RWPE2 (cell line): ENCODE measurements around the gene LBHD1.
A peak's percentile ranks its signal among the peaks of the same experiment; 100 is the strongest.

Experiments used
- ATAC-seq: fragments of 200-7000 bp; cut with Tn5 transposase; 3 replicates; pipeline ENCODE4 v1.9.1; 2021; ENCODE audit warnings: low read depth
- DNase-seq: peaks from one replicate; pipeline ENCODE4 v3.0.0-alpha.2; 2020; ENCODE audit warnings: low spot score
- H3K27ac ChIP-seq: fragments of 450-650 bp; 2 replicates; pipeline ENCODE4 v1.5.1; 2017; ENCODE audit warnings: mild to moderate bottlenecking; ENCODE audit not compliant: poor library complexity, severe bottlenecking
- H3K27me3 ChIP-seq: fragments of 250-450 bp; sonication (Bioruptor Pico); 2 replicates; pipeline ENCODE4 v1.5.1; 2021; ENCODE audit warnings: mild to moderate bottlenecking, moderate library complexity; ENCODE audit not compliant: insufficient read depth, poor library complexity, severe bottlenecking
- H3K36me3 ChIP-seq: fragments of 250-450 bp; sonication (Bioruptor Pico); 2 replicates; pipeline ENCODE4 v1.5.1; 2020; ENCODE audit warnings: low read depth, mild to moderate bottlenecking, moderate library complexity
- H3K4me1 ChIP-seq: fragments of 250-450 bp; sonication (Bioruptor Pico); 2 replicates; pipeline ENCODE4 v1.5.1; 2021; ENCODE audit warnings: mild to moderate bottlenecking, moderate library complexity; ENCODE audit not compliant: insufficient read depth, poor library complexity, severe bottlenecking
- H3K4me3 ChIP-seq: fragments of 250-450 bp; sonication (Bioruptor Pico); 2 replicates; pipeline ENCODE4 v1.5.1; 2021; ENCODE audit warnings: mild to moderate bottlenecking, moderate library complexity; ENCODE audit not compliant: severe bottlenecking
- H3K9me3 ChIP-seq: fragments of 250-450 bp; sonication (Bioruptor Pico); 2 replicates; pipeline ENCODE4 v1.5.1; 2021; ENCODE audit warnings: mild to moderate bottlenecking, moderate library complexity; ENCODE audit not compliant: severe bottlenecking
- CTCF ChIP-seq: fragments of 450-650 bp; IDR thresholded peaks from one replicate; pipeline ENCODE4 v1.5.1; 2017; ENCODE audit warnings: mild to moderate bottlenecking, moderate library complexity; ENCODE audit not compliant: poor library complexity, severe bottlenecking

The LBHD1 gene

DNA sequence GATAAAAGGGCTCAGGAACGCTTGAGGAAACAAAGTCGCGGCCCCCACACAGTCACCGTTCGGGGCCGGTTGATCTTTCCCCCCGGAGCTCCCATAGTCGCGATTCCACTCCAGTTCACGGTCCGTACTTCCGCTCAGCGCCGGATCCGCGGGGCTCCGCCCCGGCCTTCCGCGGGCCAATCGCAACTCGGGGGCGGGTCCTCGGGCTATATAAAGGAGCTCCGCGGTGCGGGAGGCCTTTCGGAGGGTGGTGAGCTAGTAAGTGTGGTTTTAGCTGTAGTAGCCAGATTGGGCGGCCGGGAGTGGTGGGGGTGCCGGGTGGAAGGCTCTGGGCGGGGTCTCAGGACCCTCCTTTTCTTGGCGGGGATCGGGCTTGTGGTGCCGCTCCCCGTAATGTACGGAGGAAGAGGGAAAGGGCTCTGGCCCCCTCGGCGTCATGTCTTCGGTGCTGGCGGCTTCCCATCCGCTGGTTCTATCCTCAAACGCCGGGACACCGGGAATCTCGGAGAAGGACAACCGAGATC, 6.9 kb downstream of the LBHD1 start, which contains the start of the genes C11orf98 and CSKMT:
C11orf98 (minus strand) TSS at position 136 of the 524 bp plus-strand sequence; CDS start at position 95, 41 bp downstream.
CSKMT (plus strand) TSS at position 238 of the 524 bp plus-strand sequence. CDS start 568 bp downstream, outside the sequence.
- DNase-seq (peak; percentile 89), ATAC-seq (peak; percentile 83)
- Histone ChIP-seq H3K36me3 (peaks cover 32% of the 10 kb centered on the region), H3K27me3 (no peaks in the 10 kb centered on the region), H3K27ac (peak within 1 kb of the TSS; percentile 84), H3K4me1 (no peaks in the 10 kb centered on the region), H3K9me3 (no peaks in the 10 kb centered on the region), H3K4me3 (peak within 1 kb of the TSS; percentile 88)
- TF ChIP-seq CTCF, result no peak

GRCh38 chr11:62664405-62665074, 7.5 kb downstream of the LBHD1 start:
- peak; percentile 51 for ATAC-seq
- no peaks in the 10 kb centered on the region for H3K27me3 ChIP-seq

GRCh38 chr11:62656796-62657429, 15.2 kb downstream of the LBHD1 start:
- no peaks in the 10 kb centered on the region for H3K4me1 ChIP-seq
- no peaks in the 10 kb centered on the region for H3K9me3 ChIP-seq
- H3K27me3 ChIP-seq, result no peaks in the 10 kb centered on the region
- no peak for TF ChIP-seq CTCF
- H3K4me3 ChIP-seq, result no peak overlapping the region
- 0 out of 2 replicates have a peak, but pooled peaks cover 4% of the 10 kb centered on the region for H3K36me3 ChIP-seq
- ATAC-seq (no peak), DNase-seq (no peak)
- H3K27ac ChIP-seq, result no peak overlapping the region

More at GRCh38 chr11:62664405-62665074, 7.5 kb downstream of the LBHD1 start:
- DNase-seq, result peak; percentile 72
- TF ChIP-seq CTCF, result no peak
- no peaks in the 10 kb centered on the region for H3K4me1 ChIP-seq
- H3K4me3 ChIP-seq, result peak overlapping the region; percentile 88
- H3K27ac ChIP-seq, result peak overlapping the region; percentile 84
- no peaks in the 10 kb centered on the region for H3K9me3 ChIP-seq
- H3K36me3 ChIP-seq, result peaks cover 32% of the 10 kb centered on the region

- TF ChIP-seq CTCF, result no peak
Measured at GRCh38 chr11:62654297-62654696, 17.8 kb downstream of the LBHD1 start.

More at GRCh38 chr11:62654297-62654696, 17.8 kb downstream of the LBHD1 start:
- no peak overlapping the region for H3K27ac ChIP-seq
- H3K9me3 ChIP-seq, result no peaks in the 10 kb centered on the region
- no peaks in the 10 kb centered on the region for H3K27me3 ChIP-seq
- peaks cover 5% of the 10 kb centered on the region; the same call in 1 of the 2 replicates for H3K36me3 ChIP-seq
- no peak overlapping the region for H3K4me3 ChIP-seq
- ATAC-seq (no peak), DNase-seq (no peak)
- no peaks in the 10 kb centered on the region for H3K4me1 ChIP-seq
